Glutamatergic neuron (in vitro differentiated cells): ENCODE measurements around the gene DEFB114. TPM values are rescaled to one million over a fixed set of nuclear protein-coding genes. Genes with fewer than 3 reads are reported as not detected.

Experiments
- DNase-seq: peaks from one replicate; pipeline ENCODE4 v3.0.0; 2022
- H3K27ac Mint-ChIP-seq: one replicate; pipeline ENCODE4 v1.8.0; 2020; ENCODE audit warnings: mild to moderate bottlenecking, mixed read lengths, inconsistent platforms; ENCODE audit not compliant: unreplicated experiment
- H3K27me3 Mint-ChIP-seq: one replicate; pipeline ENCODE4 v1.8.0; 2020; ENCODE audit warnings: mild to moderate bottlenecking, moderate library complexity, mixed read lengths, inconsistent platforms; ENCODE audit not compliant: unreplicated experiment
- H3K36me3 Mint-ChIP-seq: one replicate; pipeline ENCODE4 v1.8.0; 2020; ENCODE audit warnings: mild to moderate bottlenecking, mixed read lengths, inconsistent platforms; ENCODE audit not compliant: unreplicated experiment
- H3K4me1 Mint-ChIP-seq: one replicate; pipeline ENCODE4 v1.8.0; 2020; ENCODE audit warnings: mild to moderate bottlenecking, low read depth, mixed read lengths, inconsistent platforms; ENCODE audit not compliant: unreplicated experiment
- H3K4me3 Mint-ChIP-seq: one replicate; pipeline ENCODE4 v1.8.0; 2020; ENCODE audit warnings: mild to moderate bottlenecking, mixed read lengths, inconsistent platforms; ENCODE audit not compliant: unreplicated experiment
- H3K9me3 Mint-ChIP-seq: one replicate; pipeline ENCODE4 v1.8.0; 2020; ENCODE audit warnings: mild to moderate bottlenecking, moderate library complexity, mixed read lengths, inconsistent platforms; ENCODE audit not compliant: unreplicated experiment
- total RNA-seq: library from RNA; stranded (reverse); fragmentation: NEBNext Ultra II Directional; extraction: Animal tissue kit (Norgen Biotek cat#: 25700); gene quantifications from one replicate; pipeline ENCODE4 v1.2.1, GENCODE V29; 2021; ENCODE audit not compliant: unreplicated experiment
- TF ChIP-seq, protein P1 (sequence below): fragments of 200-600 bp; sonication (generic); IDR thresholded peaks from one replicate; pipeline ENCODE4 v1.5.0; 2021; ENCODE audit not compliant: partially characterized antibody, unreplicated experiment

Gene DEFB114
- total RNA-seq, 1 donor from 2014 or later = not detected

DNA sequence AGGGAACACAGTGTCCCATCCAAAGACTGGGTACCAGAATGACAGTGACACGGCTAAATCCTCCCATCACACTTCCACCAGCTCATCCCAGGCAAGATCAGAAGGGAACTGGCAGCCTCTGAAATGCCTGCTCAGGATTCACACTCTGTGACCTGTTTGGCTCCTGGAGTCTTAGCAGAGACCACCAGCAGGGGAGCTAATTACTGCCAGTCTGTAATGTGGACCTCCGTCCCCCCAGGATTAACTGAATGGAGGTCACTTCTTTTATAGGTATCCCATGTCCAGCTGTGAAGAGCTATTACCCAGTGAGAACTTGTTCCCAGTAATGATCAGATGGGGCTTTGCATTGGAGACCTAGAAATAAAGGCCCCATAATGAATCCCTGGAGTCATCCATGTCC is 45.2 kb downstream of the DEFB114 start:
- Mint-ChIP-seq H3K4me1 (peaks cover 39% of the 10 kb centered on the region), H3K36me3 (no peaks in the 10 kb centered on the region), H3K4me3 (no peak overlapping the region), H3K27me3 (peaks cover 1% of the 10 kb centered on the region), H3K9me3 (peaks cover 6% of the 10 kb centered on the region), H3K27ac (no peak overlapping the region)
- TF ChIP-seq, protein P1, sequence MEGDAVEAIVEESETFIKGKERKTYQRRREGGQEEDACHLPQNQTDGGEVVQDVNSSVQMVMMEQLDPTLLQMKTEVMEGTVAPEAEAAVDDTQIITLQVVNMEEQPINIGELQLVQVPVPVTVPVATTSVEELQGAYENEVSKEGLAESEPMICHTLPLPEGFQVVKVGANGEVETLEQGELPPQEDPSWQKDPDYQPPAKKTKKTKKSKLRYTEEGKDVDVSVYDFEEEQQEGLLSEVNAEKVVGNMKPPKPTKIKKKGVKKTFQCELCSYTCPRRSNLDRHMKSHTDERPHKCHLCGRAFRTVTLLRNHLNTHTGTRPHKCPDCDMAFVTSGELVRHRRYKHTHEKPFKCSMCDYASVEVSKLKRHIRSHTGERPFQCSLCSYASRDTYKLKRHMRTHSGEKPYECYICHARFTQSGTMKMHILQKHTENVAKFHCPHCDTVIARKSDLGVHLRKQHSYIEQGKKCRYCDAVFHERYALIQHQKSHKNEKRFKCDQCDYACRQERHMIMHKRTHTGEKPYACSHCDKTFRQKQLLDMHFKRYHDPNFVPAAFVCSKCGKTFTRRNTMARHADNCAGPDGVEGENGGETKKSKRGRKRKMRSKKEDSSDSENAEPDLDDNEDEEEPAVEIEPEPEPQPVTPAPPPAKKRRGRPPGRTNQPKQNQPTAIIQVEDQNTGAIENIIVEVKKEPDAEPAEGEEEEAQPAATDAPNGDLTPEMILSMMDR = no peak
- no peak for DNase-seq

DNA sequence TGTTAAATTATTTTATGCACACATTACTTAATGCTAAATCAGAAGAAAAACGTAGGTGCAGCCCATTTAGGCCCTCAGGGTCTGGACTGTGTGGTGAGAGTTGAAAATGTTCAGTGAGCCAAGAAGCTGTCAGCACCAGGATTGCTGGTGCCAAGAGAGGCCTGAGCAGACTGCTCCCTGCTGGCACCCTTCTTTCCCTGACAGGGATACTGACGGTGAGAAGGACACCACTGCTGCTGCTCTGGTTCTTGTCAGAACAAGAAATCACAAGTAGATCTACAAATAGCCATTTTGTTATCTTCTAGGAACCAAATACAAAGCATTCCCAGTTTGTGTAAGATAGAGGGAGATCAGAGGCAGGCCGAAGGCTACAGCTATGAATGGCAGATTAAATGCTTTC is 48.9 kb downstream of the DEFB114 start:
- TF ChIP-seq, protein P1 = no peak
- Mint-ChIP-seq H3K27ac (peak overlapping the region; percentile 87), H3K4me1 (peaks cover 59% of the 10 kb centered on the region), H3K36me3 (no peaks in the 10 kb centered on the region), H3K9me3 (peaks cover 8% of the 10 kb centered on the region), H3K27me3 (peaks cover 4% of the 10 kb centered on the region), H3K4me3 (no peak overlapping the region)
- peak; percentile 25 for DNase-seq

DNA sequence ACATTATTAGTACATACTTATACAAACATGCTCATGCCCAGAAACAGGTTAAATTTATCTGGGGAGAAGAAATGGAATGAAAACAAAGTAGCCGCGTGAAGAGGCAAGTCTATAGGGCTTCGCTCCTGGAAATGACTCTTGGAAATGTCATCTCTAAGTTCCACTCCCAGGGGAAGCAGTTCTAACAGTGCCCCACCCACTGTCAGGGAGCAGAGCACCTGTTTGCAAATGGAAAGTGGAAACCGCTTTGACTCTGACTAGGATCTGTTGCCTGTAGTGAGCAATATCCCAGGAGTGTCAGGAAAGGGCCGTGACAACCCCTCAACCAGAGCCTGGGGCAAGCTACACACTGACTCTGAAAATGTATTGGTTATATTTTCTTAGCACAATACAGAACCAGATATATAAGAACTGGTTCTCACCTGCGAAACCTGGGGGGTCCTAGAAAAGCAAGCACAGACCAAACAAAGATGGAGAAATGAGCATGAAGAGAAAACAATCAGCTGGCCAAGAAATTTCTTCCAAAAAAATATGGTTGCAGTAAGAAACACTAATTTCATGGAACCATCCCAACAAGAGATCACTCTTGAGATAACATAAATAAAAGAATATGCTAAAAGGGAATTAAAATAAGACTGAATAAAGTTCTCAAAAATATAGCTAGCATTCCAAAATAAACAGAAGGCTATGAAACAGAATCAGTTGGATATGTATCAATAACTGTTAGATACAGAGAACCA is 50.2 kb downstream of the DEFB114 start:
- TF ChIP-seq, protein P1 = no peak
- Mint-ChIP-seq H3K27me3 (peaks cover 4% of the 10 kb centered on the region), H3K4me3 (peak overlapping the region; percentile 40), H3K36me3 (no peaks in the 10 kb centered on the region), H3K4me1 (peaks cover 54% of the 10 kb centered on the region), H3K27ac (peak overlapping the region; percentile 87), H3K9me3 (peaks cover 4% of the 10 kb centered on the region)
- DNase-seq = no peak

DNA sequence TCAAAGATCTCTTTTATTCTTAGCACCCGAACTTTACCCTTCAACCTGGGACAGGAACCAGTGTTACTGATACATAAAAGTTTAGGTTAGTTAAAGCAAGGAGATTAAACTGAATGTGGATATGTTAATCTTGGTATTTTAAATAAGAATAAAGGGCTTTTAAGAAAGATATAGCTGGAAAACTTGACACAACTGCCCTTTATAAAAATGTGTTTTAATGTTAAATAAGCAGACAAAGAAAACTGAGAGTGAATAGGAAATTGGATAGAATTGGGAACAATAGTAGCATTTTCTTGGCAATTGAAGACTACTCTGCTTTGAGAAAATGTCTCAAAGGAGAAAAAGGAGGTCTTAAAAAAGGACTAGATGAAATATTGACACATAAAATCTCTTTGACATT is 51.8 kb downstream of the DEFB114 start:
- Mint-ChIP-seq H3K27me3 (peaks cover 3% of the 10 kb centered on the region), H3K9me3 (peaks cover 2% of the 10 kb centered on the region), H3K27ac (no peak overlapping the region), H3K4me3 (no peak overlapping the region), H3K36me3 (no peaks in the 10 kb centered on the region), H3K4me1 (peaks cover 55% of the 10 kb centered on the region)
- TF ChIP-seq, protein P1 = no peak
- DNase-seq = no peak

DNA sequence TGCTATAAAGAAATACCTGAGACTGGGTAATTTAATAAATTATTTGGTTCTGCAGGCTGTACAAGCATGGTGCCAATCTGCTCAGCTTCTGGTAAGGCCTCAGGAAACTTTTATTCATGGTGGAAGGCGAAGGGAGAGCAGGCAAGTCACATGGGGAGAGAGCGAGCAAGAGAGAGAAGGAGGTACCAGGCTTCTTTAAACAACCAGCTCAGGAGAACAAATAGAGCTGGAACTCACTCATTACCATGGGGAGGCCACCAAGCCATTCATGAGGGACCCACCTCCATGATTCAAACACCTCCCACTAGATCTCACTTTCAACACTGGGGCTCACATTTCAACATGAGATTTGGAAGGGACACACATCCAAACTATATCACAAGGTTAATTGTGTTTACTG is 52.7 kb downstream of the DEFB114 start:
- TF ChIP-seq, protein P1 = no peak
- Mint-ChIP-seq H3K4me1 (peaks cover 61% of the 10 kb centered on the region), H3K4me3 (no peak overlapping the region), H3K27ac (no peak overlapping the region), H3K9me3 (peaks cover 8% of the 10 kb centered on the region), H3K36me3 (peaks cover 4% of the 10 kb centered on the region), H3K27me3 (peaks cover 8% of the 10 kb centered on the region)
- DNase-seq = no peak
